IMR-90 (cell line): Measurements from ENCODE around the gene HECTD1.

Experiments used
- BHLHE40 ChIP-seq: fragments of 150-350 bp; IDR thresholded peaks from 2 replicates; pipeline ENCODE4 v1.6.1; 2016; ENCODE audit warnings: mild to moderate bottlenecking, low read depth, low read length
- CEBPB ChIP-seq: IDR thresholded peaks from 2 replicates; pipeline ENCODE4 v1.6.1; 2012; ENCODE audit warnings: low read depth, low read length, improper control_type of control experiment
- CHD1 ChIP-seq: IDR thresholded peaks from 2 replicates; pipeline ENCODE4 v1.6.1; 2012; ENCODE audit warnings: low read depth, low read length, improper control_type of control experiment
- MAFK ChIP-seq: IDR thresholded peaks from 2 replicates; pipeline ENCODE4 v1.6.1; 2012; ENCODE audit warnings: low read depth, low read length, improper control_type of control experiment
- MAZ ChIP-seq: IDR thresholded peaks from 2 replicates; pipeline ENCODE4 v1.6.1; 2012; ENCODE audit warnings: low read depth, mild to moderate bottlenecking, low read length, improper control_type of control experiment, moderate library complexity, borderline replicate concordance
- POLR2A ChIP-seq: IDR thresholded peaks from 2 replicates; pipeline ENCODE4 v1.6.1; 2012; ENCODE audit warnings: mild to moderate bottlenecking, low read depth, low read length
- RAD21 ChIP-seq: IDR thresholded peaks from 2 replicates; pipeline ENCODE4 v1.6.1; 2012; ENCODE audit warnings: low read length, improper control_type of control experiment
- SMC3 ChIP-seq: fragments of 150-350 bp; IDR thresholded peaks from 2 replicates; pipeline ENCODE4 v1.6.1; 2016; ENCODE audit warnings: low read depth, mild to moderate bottlenecking, antibody characterized with exemption, low read length, moderate library complexity
- TF ChIP-seq, protein P1 (sequence below): conservative IDR thresholded peaks from 2 replicates; pipeline ENCODE4 v1.5.1; 2012; ENCODE audit warnings: mild to moderate bottlenecking, low read depth, low read length, improper control_type of control experiment
- TF ChIP-seq, protein P2 (sequence below): fragments of 150-350 bp; IDR thresholded peaks from 2 replicates; pipeline ENCODE4 v1.6.1; 2016; ENCODE audit warnings: low read depth, mild to moderate bottlenecking, low read length, moderate library complexity, borderline replicate concordance
- TF ChIP-seq, protein P3 (sequence below): fragments of 150-350 bp; IDR thresholded peaks from 2 replicates; pipeline ENCODE4 v1.6.1; 2017; ENCODE audit warnings: mild to moderate bottlenecking, antibody characterized with exemption, low read length, low read depth

- TF ChIP-seq, protein P1, sequence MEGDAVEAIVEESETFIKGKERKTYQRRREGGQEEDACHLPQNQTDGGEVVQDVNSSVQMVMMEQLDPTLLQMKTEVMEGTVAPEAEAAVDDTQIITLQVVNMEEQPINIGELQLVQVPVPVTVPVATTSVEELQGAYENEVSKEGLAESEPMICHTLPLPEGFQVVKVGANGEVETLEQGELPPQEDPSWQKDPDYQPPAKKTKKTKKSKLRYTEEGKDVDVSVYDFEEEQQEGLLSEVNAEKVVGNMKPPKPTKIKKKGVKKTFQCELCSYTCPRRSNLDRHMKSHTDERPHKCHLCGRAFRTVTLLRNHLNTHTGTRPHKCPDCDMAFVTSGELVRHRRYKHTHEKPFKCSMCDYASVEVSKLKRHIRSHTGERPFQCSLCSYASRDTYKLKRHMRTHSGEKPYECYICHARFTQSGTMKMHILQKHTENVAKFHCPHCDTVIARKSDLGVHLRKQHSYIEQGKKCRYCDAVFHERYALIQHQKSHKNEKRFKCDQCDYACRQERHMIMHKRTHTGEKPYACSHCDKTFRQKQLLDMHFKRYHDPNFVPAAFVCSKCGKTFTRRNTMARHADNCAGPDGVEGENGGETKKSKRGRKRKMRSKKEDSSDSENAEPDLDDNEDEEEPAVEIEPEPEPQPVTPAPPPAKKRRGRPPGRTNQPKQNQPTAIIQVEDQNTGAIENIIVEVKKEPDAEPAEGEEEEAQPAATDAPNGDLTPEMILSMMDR = no peak
- TF ChIP-seq MAFK (no peak), CHD1 (no peak), RAD21 (no peak), POLR2A (no peak), CEBPB (no peak), BHLHE40 (no peak), MAZ (no peak), SMC3 (no peak)
- TF ChIP-seq, protein P2, sequence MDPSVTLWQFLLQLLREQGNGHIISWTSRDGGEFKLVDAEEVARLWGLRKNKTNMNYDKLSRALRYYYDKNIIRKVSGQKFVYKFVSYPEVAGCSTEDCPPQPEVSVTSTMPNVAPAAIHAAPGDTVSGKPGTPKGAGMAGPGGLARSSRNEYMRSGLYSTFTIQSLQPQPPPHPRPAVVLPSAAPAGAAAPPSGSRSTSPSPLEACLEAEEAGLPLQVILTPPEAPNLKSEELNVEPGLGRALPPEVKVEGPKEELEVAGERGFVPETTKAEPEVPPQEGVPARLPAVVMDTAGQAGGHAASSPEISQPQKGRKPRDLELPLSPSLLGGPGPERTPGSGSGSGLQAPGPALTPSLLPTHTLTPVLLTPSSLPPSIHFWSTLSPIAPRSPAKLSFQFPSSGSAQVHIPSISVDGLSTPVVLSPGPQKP = no peak
- TF ChIP-seq, protein P3, sequence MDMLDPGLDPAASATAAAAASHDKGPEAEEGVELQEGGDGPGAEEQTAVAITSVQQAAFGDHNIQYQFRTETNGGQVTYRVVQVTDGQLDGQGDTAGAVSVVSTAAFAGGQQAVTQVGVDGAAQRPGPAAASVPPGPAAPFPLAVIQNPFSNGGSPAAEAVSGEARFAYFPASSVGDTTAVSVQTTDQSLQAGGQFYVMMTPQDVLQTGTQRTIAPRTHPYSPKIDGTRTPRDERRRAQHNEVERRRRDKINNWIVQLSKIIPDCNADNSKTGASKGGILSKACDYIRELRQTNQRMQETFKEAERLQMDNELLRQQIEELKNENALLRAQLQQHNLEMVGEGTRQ = no peak
These were observed 80.9 kb downstream of the HECTD1 start for GRCh38 chr14:31126680-31127079.
